Activated CD4-positive, alpha-beta T cell treated with anti-CD3 and anti-CD28 coated beads, Interleukin-2, amount 50 U/mL, for 4 hours (primary cell): ENCODE measurements around the gene UNC79.
"Not testable (repeated sequence)": the region's sequence is repeated elsewhere in the genome, so short reads cannot be mapped to it uniquely, and the experiment has no call there.

Experiments
- DNase-seq, 2 experiments: peaks; one replicate each; pipeline ENCODE4 v3.0.0-alpha.2; 2020

The UNC79 gene

DNA sequence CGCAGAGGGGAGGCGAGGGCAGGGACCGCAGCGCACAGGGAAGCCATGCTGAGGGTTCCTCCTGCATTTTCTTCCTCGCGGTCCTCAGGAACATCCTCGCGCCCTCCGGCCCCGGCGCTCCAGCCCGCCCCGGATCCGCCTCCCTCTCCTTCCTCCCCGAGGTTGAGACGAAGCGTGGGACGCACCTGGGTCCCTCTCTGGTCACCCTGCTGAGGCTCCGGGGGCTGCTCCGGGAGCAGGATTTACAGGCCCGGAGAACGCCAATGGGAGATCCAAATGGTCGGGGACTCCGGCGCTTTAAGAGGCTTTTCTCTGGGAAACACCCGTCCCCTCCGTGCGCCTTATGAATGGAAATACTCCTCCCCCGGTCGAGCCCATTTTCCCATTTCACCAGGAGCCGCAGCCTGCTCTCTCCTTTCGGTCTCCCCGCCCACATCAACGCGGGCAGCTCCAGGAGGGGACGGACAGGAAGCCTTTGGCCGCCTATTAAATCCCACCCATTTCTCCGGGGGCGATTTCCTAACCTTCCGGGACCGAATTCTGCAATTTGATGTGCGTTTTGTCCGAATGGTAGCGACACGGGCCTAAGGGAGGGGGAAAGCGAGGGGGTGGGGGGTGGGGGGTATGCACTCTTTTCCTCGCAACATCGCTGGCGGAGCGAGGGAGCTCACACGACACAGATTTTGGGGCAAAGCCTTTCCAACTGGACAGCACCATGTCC lies at the start of gene UNC79:
TSS of gene UNC79 (plus strand) at position 625 of the 721 bp plus-strand sequence. CDS start at position 716, 91 bp downstream.
- DNase-seq = no peak

DNA sequence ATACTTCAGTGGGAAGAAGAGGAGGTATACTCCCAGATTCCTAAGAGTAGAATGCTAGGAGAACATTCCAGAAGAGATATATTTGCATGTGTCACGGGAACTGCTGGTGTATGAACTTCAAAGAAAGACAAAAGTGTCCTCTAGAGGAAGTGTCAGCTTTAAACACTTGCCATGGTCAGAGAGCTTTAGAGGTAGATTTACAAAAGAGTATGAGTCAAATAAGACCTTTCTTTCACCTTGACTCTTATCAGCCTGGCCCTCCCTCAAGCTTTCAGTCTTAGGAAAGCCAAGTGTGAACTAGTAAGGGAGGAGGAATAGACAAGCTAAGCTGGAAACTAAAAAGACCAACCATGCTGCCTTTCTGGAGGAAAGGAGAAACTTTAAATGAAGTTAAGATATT lies 49.1 kb upstream of the UNC79 start:
- no peak for DNase-seq

DNA sequence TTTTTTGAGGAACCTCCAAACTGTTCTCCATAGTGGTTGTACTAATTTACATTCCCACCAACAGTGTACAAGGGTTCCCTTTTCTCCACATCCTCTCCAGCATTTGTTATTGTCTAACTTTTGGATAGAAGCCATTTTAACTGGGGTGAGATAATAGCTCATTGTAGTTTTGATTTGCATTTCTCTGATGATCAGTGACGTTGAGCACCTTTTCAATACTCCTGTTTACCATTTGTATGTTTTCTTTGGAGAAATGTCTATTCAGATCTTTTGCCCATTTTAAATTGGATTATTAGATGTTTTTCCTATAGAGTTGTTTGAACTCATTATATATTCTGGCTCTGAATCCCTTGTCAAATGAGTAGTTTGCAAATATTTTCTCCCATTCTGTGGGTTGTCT lies 46.5 kb upstream of the UNC79 start:
- not testable (repeated sequence) for DNase-seq

DNA sequence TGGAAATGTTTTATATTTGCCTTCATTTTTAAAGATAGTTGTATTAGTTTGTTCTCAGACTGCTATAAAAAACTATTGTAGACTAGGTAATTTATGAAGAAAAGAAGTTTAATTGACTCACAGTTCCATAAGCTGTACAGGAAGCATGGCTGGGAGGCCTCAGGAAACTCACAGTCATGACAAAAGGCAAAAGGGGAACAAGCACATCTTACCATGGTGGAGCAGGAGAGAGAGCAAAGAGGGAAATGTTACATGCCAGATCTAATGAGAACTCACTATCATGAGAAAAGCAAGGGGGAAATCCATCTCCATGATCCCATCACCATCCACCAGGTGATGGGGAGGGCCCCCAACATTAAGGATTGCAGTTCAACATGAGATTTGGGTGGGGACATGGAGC lies 35.5 kb upstream of the UNC79 start:
- no peak for DNase-seq

DNA sequence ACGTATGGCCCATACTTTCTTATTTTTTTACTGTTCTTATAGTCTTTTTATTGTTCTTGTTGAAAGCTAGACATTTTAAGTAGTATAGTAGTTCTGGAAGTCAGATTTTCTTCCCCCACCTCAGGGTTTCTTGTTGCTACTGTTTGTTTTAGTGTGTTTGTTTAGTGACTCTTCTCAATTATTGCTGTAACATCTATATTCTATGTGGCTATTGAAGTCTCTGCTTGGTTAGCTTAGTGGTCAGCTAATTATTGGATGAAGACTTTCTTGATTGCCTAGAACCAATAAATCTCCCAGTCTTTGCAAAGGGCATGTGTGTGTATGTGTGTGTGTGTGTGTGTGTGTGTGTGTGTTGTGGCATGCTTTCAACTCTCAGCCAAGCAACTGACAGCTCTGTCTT lies 34.3 kb upstream of the UNC79 start:
- no peak for DNase-seq

DNA sequence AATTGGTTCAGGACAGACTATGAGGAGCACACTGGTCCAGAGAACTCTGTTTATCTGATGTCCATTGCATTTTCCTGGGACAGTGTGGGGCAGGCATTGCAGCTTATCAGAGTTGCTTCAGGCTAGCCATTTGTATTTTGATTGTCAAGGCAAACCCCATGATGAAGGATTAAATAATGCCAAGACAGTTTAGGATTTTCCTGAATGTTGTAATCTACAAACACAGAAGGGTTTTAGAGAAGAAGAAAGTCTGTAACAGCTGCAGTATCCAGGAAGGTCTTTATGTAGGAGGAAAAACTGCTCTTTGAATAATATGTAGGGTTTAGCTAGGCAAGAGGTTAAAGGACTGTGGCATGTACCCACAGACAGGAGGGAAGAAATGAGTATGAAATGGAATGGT lies 32.2 kb upstream of the UNC79 start:
- no peak for DNase-seq

DNA sequence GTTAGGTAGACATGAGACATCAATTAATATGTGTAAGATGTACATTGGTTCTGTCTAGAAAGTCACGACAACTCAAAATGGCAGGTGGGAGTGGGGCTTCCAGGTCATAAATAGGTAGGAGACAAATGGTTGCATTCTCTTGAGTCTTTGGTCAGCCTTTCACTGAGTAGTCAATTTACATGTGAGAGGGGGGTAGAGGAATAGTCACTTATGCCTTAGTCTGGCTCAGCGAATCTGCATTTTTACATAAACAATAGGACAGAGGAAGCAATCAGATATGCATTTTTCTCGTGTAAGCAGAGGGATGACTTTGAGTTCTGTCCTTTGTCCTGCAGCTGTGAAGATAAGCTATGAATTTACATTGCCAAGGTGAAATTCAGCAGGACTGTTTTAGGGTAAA lies 27.8 kb upstream of the UNC79 start:
- DNase-seq = no peak

DNA sequence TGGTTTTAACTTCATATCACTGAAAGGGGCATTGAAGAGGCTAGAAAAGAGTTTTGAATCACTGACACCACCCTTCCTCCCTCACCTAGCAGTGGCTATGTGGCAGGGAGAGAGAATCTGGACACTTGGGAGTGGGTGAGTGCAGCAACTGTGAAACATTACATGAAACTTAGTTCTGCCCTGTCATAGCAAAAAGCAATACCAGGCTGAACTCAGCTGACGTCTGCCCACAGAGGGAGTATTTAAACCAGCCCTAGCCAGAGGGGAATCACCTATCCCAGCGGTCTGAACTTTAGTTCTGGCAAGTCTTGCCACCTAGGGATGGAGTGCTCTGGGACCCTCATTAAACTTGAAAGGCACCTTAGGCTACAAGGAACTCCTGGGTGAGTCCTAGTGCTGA lies 20.7 kb upstream of the UNC79 start:
- no peak for DNase-seq

DNA sequence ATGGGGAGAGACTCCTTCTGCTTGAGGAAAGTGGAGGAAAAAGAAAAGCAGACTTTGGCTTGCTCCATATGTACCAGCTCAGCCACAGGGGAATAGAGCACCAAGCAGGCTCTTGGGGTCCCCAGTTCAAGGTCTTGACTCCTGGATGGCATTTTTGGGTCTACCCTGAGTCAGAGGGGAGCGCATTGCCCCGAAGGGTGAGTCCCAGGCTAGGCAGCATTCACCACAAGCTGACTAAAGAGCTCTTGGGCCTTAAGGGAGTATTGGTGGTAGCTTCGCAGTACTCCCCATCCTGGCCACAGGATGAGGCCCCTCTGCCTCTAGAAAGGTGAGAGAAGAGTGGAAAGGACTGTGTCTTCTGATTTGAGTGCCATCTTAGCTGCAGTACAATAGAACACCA lies 19.8 kb upstream of the UNC79 start:
- no peak for DNase-seq

DNA sequence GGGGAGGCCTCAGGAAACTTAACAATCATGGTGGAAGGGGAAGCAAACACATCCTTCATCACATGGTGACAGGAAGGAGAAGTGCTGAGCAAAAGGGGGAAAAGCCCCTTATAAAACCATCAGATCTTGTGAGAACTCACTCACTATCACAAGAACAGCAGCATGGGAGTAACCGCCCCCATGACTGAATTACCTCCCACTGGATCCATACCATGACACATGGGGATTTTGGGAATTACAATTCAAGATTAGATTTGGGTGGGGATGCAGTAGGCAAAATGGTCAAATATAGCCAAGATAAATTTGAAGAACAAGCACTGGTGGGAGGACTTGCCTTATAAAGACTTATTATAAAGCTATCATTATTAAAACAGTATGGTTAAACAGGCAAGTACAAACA lies 5.6 kb upstream of the UNC79 start:
- not testable (repeated sequence) for DNase-seq

DNA sequence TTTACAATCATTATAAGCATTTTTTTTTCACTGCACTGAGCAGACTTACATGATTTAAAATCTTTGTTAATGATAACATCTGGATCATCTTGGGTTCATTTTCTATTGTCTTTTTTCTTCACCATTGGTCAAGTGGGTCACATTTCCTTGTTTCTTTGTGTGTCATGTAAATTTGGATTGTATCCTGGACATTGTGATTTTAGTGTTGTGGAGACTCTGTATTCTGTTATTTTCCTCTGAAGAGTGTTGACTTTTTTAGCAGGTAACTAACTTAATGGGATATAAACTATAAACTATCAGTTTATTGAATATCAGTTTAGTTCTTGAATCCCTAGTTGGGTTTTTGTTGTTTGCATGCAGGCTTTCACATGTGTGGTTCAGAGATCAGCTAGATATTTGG lies 4.0 kb upstream of the UNC79 start:
- DNase-seq = no peak

DNA sequence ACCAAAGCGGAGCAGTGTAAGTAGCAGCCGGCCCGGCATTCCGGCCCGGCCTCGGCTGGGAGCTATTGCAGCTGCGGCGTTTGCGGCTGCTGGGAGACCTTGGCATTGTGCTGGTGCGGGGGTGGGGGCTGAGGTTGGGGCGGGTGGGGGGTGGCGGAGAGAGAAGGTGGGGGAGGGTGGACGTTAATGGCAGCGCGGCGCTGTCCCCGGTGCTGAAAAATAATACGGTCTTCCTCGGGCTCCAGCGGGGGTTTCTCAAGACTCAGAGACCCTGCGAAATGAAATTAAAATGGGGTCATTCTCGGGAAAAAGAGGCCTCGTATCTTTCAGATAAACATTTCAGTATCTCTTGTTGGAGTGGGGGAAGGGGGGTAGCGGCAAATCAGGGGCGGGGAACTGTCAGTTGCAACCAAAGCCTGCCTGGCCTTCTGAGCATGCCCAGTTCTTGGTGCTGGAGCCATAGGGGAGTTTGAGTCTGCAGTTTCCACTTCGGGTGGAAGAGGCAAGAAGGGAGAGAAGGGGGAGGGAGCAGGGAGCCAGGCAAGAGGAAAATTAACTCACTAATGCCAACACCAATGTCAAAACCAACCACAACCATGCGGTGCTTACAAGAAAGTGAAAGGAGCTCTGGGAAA lies 414 bp downstream of the UNC79 start:
- DNase-seq = no peak

DNA sequence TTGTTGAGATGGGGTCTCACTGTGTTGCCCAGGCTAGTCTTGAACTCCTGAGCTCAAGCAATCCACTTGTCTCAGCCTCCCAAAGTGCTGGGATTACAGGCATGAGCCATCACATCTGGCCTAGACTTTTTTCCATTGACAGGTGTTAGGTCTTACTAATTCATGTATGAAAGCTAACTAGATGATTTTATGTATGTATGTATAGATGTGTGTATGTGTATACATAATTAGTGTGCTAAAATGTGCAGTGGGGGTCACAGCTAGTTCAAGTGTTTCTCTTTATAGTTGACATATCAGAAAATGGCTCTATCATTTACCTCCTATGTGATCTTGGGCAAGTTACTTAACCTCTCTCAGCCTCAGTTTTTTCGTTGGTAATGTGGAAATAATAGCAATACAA lies 23.5 kb downstream of the UNC79 start:
- DNase-seq = no peak

DNA sequence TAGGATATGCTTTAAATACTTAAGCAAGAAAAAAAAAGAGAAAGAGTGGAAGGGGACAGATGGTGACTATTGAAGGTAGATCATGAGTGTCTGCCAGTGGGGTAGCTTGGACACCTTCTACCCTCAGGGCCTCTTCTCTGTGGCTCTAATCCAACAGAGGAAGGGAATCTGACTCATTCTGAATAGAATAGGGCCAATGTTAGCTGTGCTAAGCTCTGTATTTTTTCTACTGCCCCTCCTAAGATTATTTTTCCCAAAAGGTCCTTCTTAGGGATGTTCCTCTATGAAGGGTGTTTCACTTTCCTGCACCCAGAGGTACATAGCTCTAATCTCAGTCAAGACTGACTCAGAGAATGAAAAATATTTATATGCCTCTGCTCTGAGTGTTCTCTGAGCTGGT lies 25.6 kb downstream of the UNC79 start:
- DNase-seq = no peak

DNA sequence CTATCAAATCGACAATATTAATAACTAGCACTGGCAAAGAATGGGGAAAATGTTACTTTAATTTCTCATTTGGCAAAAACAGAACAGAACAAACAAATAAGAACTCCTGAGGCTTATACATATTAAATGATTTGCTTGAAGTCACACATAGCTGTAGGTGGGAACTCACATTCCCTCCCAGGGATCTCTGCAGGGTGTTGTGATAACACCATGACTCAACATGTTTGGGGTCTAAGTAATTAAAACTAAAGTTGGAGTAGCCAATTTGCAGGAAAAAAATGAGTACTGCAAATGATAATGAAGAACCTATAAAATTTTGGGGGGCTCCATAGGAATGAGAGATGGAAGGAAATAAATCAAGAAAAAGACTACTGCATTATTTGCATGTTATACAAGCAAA lies 27.5 kb downstream of the UNC79 start:
- DNase-seq = no peak

DNA sequence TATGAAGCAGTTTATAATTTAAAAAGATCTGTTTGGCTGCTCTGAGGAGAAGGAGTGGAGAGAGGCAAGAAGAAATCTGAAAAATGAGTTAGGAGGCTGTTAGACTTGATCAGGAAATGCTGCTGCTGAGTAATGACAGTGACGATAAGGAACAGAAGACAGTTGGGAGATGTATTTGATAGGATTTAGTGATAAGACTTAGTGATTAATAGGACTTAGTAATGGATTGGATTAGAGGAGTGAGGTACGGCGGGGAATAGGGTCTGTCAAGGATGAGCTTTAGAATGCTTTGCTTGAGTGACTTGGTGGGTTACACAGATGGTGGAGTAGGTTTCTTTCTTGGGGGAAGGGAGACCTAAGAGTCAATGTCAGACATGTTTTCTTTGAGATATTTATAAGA lies 31.7 kb downstream of the UNC79 start:
- DNase-seq = no peak

DNA sequence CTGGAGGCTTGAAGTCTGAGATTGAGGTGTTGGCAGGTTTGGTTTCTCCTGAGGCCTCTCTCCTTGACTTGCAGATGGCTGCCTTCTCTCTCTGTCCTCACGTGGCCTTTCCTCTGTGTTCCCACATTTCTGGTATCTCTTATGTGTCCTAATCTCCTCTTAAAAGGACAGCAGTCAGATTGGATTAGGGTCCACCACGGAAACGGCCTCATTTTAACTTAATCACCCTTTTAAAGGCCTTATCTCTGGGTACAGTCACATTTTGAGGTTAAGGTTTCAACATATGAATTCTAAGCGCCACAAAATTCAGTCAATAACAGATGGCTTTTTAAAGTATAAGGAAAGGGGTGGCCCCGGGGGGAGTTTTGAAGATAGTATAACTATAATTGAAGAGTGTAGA lies 33.5 kb downstream of the UNC79 start:
- DNase-seq = no peak

DNA sequence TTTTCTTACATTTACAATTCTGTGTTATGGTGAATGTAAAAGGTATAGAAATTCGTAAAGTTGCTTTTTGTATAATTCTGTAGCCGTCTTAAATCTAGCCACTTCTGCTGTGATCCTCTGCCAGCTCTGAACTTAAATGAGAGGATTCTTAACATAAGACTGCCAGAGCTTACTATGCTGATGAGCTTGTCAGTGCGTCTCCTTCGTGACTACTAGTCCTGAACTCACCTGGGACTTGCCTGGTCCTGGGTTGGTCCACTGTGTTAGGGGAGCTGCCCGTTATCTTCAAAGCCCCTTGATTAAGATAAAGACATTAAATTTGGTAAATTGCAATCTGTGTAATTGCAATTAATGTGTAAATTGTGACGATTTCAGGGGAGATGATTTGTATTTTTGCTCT lies 44.7 kb downstream of the UNC79 start:
- DNase-seq = no peak

DNA sequence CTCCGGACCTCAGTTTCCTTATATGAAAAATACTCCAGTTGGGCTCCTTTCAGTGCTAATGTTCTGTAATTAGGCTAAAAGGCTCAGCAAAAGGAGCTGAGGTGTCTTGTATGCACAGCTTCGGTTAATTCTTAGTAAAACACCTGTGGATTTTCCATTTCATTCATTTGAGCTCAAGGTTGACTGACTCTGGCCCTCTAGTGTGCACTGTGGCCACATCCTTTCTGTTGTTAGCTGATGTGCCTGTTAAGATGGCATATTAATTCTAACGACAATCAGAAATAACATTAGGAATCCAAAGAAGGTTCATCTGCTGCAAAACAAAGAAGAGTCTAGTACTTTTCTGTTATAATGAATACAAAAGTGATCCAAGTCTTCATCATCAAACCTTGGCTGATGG lies 45.6 kb downstream of the UNC79 start:
- no peak for DNase-seq

DNA sequence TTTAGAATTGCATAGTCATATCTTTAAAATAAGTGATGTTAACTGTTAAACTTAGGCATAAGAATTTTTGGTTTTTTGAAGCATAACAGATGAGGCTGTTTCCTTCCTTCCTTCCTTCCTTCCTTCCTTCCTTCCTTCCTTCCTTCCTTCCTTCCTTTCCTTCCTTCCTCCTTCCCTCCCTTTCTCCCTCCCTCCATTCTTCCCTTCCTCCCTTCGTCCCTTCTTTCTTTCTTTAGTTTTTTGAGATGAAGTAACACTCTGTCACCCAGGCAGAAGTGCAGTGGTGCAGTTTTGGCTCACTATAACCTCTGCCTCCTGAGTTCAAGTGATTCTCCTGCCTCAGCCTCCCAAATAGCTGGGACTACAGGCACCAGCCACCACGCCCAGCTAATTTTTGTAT lies 48.3 kb downstream of the UNC79 start:
- not testable (repeated sequence) for DNase-seq

DNA sequence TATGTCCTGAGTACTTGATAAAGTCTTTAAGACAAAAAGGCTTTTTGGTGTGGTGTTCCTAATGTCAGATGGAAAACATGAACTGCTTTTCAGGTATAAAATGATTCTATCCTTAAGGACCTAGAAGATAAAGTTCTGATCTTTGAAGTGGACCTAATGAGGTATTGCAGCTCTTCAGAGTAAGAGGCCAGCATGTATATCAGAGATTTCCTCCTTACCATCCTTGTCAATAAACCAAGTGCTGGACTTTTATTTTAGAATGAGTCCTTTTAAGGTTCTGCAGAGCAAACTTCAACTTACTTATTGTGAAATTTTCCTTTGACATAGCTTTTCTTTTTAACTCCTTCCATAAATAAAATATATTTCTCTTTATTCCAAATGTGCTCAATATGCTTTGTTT lies 50.1 kb downstream of the UNC79 start:
- DNase-seq = no peak

DNA sequence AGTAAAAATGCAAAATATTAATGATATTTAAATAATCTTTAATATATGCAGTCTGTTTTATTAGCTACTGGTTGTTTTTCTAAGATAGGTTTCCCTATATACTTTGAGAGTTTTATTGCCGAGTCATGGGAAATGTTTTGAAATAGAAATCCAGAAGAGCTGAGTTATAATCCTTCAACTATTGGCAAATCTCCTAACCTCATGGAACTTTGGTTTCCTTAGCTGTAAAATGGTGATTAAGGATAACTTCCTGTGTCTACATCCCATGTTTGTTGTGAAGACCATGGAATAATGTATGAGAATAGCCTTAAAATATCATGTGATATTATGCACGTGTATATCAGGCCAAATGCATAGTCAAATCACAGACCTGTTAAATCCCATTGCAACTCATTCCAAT lies 51.0 kb downstream of the UNC79 start:
- DNase-seq = no peak

DNA sequence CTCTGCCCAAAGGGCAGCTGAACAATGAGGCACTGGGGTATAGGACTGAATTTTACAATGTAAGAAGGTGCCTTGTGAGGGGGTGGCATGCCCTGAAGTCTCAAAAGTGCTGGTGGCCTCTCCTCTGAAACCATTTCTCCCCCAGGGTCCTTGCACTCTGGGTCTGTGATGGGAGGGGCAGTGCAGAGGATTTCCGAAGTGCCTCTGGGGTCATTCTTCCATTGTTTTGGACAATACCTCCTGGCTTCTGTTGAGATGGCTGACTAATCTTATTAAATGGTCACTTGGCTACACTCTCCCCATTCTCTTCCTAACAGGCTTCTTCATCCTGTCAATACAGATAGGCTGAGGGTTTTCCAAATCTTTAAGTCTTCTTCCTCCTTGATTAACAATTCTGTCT lies 59.3 kb downstream of the UNC79 start:
- no peak for DNase-seq

DNA sequence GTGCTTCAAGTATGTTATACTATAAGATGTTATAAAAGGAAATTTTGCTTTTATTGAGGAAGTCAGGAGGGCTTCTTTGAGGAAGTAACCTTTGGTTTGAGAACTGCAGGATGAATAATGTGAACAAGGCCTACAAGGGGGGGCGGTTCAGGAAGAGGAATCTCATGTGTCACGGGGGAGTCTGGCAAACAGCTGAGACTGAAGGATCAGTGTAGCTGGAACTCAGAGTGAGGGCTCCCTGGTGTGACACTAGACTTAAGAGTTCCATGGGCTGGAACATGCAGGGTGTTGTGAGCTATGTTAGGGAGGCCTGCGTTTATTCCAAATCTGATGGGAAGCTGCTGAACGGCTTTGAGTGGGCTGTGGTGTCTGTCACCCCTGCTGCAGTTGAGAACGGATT lies 62.3 kb downstream of the UNC79 start:
- no peak for DNase-seq

DNA sequence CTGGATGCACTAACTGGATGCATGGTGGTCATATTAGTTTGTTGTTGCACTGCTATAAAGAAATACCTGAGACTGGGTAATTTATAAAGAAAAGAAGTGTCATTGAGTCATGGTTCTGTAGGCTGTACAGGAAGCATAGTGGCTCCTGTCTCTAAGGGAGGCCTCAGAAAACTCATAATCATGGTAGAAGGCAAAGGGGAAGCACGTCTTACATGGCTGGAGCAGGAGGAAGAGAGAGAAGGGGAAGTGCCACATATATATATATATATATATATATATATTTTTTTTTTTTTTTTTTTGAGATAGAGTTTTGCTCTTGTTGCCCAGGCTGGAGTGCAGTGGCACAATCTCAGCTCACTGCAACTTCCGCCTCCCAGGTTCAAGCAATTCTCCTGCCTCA lies 62.9 kb downstream of the UNC79 start:
- not testable (repeated sequence) for DNase-seq
